ENCODE results near the gene LRRC36. TPM values are rescaled to one million over a fixed set of nuclear protein-coding genes. Genes with fewer than 3 reads are reported as not detected.

The LRRC36 gene
- polyA plus RNA-seq, 1 donor (not counting 4 experiments of a cell fraction or from before 2014, with no cell fraction given): not detected

DNA sequence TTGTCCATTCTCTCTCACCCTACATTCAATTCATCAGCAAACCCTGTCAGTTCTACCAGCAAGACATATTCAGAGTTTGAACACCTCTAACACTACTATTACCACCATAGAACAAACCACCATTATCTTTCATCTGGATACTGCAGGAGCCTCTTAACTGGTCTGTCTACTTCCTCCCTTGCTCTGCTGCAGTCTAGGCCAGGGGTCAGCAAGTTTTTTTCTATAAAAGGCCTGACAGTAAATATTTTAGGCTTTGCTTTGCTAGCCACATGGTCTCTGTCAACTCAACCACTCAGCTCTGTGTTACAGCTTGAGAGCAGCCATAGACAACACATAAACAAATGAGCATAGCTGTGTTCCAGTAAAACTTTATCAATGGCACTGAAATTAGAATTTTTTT is 13.9 kb upstream of the LRRC36 start:
- dilution Hi-C loops (cut with MboI; ENCODE audit: extremely low pct_ligation_motif_present, low sequenced_read_pairs): no loop called here
- Histone ChIP-seq H2AFZ (ENCODE audit: control insufficient read depth, low read length) (no peak overlapping the region), H3K4me2 (ENCODE audit: control insufficient read depth, extremely low read depth, insufficient read depth, low read depth, low read length) (no peak overlapping the region)

GRCh38 chr16:67317853-67318252 is 8.8 kb upstream of the LRRC36 start:
- no peaks in the 10 kb centered on the region for H3K9me1 ChIP-seq (ENCODE audit: control insufficient read depth, extremely low read depth, insufficient read depth, low read length)
- TF ChIP-seq, protein P1, sequence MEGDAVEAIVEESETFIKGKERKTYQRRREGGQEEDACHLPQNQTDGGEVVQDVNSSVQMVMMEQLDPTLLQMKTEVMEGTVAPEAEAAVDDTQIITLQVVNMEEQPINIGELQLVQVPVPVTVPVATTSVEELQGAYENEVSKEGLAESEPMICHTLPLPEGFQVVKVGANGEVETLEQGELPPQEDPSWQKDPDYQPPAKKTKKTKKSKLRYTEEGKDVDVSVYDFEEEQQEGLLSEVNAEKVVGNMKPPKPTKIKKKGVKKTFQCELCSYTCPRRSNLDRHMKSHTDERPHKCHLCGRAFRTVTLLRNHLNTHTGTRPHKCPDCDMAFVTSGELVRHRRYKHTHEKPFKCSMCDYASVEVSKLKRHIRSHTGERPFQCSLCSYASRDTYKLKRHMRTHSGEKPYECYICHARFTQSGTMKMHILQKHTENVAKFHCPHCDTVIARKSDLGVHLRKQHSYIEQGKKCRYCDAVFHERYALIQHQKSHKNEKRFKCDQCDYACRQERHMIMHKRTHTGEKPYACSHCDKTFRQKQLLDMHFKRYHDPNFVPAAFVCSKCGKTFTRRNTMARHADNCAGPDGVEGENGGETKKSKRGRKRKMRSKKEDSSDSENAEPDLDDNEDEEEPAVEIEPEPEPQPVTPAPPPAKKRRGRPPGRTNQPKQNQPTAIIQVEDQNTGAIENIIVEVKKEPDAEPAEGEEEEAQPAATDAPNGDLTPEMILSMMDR (optimal IDR thresholded peaks at IDR 0.05 in 1 of 3, IDR thresholded peaks at IDR 0.05 in 1 of 3, conservative IDR thresholded peaks at IDR 0.05 in 1 of 3; ENCODE audit: extremely low read depth in 1 of 3, insufficient read depth in 2 of 3, low read length in 3 of 3): no peak
- no peak for TF ChIP-seq EZH2 (IDR thresholded peaks at IDR 0.05; ENCODE audit: low read length)
- no peak for FAIRE-seq
- no peak overlapping the region for H3K4me3 ChIP-seq (ENCODE audit: control insufficient read depth in 2 of 3, extremely low read depth in 1 of 3, insufficient read depth in 2 of 3, low read depth in 1 of 3, low read length in 3 of 3)
- dilution Hi-C loops (cut with MboI; ENCODE audit: extremely low pct_ligation_motif_present, low sequenced_read_pairs): no loop called here
- H3K36me3 ChIP-seq (ENCODE audit: control insufficient read depth in 2 of 2, extremely low read depth in 1 of 2, insufficient read depth in 2 of 2, low read length in 2 of 2): no peaks in the 10 kb centered on the region
- DNase-seq (ENCODE audit: low read depth, low spot score): no peak
- H3K4me1 ChIP-seq (ENCODE audit: control insufficient read depth, extremely low read depth, insufficient read depth, low read length): no peaks in the 10 kb centered on the region
- H3K79me2 ChIP-seq (ENCODE audit: control insufficient read depth, insufficient read depth, low read length): no peaks in the 10 kb centered on the region
- no peak overlapping the region for H3K4me2 ChIP-seq (ENCODE audit: control insufficient read depth, extremely low read depth, insufficient read depth, low read depth, low read length)
- H2AFZ ChIP-seq (ENCODE audit: control insufficient read depth, low read length): no peak overlapping the region
- no peaks in the 10 kb centered on the region for H4K20me1 ChIP-seq (ENCODE audit: control insufficient read depth, extremely low read depth, insufficient read depth, low read length)
- peaks cover 13% of the 10 kb centered on the region for H3K27me3 ChIP-seq (ENCODE audit: control insufficient read depth, extremely low read depth, insufficient read depth, low read length)
- H3K27ac ChIP-seq (ENCODE audit: control insufficient read depth, insufficient read depth, low read length): no peak overlapping the region
- no peak overlapping the region for H3K9ac ChIP-seq (ENCODE audit: control insufficient read depth, extremely low read depth, insufficient read depth, low read length)
- H3K9me3 ChIP-seq (ENCODE audit: control insufficient read depth, low read depth, low read length): no peaks in the 10 kb centered on the region

More for the DNA sequence above, 13.9 kb upstream of the LRRC36 start:
- Histone ChIP-seq H3K27me3 (ENCODE audit: control insufficient read depth, extremely low read depth, insufficient read depth, low read length) (no peaks in the 10 kb centered on the region), H3K4me1 (ENCODE audit: control insufficient read depth, extremely low read depth, insufficient read depth, low read length) (peaks cover 12% of the 10 kb centered on the region), H3K9me1 (ENCODE audit: control insufficient read depth, extremely low read depth, insufficient read depth, low read length) (no peaks in the 10 kb centered on the region), H3K4me3 (ENCODE audit: control insufficient read depth in 2 of 3, extremely low read depth in 1 of 3, insufficient read depth in 2 of 3, low read depth in 1 of 3, low read length in 3 of 3) (no peak overlapping the region), H3K36me3 (ENCODE audit: control insufficient read depth in 2 of 2, extremely low read depth in 1 of 2, insufficient read depth in 2 of 2, low read length in 2 of 2) (no peaks in the 10 kb centered on the region), H3K9ac (ENCODE audit: control insufficient read depth, extremely low read depth, insufficient read depth, low read length) (no peak overlapping the region), H3K27ac (ENCODE audit: control insufficient read depth, insufficient read depth, low read length) (peak overlapping the region; percentile 76), H3K9me3 (ENCODE audit: control insufficient read depth, low read depth, low read length) (no peaks in the 10 kb centered on the region), H3K79me2 (ENCODE audit: control insufficient read depth, insufficient read depth, low read length) (no peaks in the 10 kb centered on the region), H4K20me1 (ENCODE audit: control insufficient read depth, extremely low read depth, insufficient read depth, low read length) (no peaks in the 10 kb centered on the region)
- DNase-seq (ENCODE audit: low read depth, low spot score) (no peak), FAIRE-seq (no peak)
- TF ChIP-seq EZH2 (IDR thresholded peaks at IDR 0.05; ENCODE audit: low read length): no peak
- TF ChIP-seq, protein P1 (optimal IDR thresholded peaks at IDR 0.05 in 1 of 3, IDR thresholded peaks at IDR 0.05 in 1 of 3, conservative IDR thresholded peaks at IDR 0.05 in 1 of 3; ENCODE audit: extremely low read depth in 1 of 3, insufficient read depth in 2 of 3, low read length in 3 of 3): no peak

All from keratinocyte (primary cell).